ENCODE measurements around the gene WNT7A.

WNT7A gene

DNA sequence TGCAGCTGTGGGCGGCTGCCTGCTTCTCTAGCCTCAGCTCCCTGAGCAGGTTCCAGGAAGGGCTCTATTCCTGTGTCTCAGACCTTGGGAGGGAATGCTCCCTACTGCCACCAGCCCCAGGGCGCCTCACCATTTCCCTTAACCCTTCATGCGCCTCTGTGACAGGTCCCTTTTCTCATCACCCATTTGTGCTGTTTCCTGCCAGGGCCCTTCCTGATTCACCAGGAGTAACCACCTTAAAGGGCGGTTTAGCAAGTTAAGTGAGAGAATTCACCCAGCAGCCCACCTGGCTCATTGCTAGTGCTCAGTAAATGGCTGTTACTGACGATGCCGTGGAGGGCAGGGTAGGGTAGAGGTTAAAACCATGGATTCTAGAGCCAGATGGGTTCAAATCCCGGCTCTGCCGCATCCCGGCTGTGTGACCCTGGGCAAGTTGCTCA, 87.8 kb downstream of the WNT7A start:
- no peak for DNase-seq (ENCODE audit: low read depth)

DNA sequence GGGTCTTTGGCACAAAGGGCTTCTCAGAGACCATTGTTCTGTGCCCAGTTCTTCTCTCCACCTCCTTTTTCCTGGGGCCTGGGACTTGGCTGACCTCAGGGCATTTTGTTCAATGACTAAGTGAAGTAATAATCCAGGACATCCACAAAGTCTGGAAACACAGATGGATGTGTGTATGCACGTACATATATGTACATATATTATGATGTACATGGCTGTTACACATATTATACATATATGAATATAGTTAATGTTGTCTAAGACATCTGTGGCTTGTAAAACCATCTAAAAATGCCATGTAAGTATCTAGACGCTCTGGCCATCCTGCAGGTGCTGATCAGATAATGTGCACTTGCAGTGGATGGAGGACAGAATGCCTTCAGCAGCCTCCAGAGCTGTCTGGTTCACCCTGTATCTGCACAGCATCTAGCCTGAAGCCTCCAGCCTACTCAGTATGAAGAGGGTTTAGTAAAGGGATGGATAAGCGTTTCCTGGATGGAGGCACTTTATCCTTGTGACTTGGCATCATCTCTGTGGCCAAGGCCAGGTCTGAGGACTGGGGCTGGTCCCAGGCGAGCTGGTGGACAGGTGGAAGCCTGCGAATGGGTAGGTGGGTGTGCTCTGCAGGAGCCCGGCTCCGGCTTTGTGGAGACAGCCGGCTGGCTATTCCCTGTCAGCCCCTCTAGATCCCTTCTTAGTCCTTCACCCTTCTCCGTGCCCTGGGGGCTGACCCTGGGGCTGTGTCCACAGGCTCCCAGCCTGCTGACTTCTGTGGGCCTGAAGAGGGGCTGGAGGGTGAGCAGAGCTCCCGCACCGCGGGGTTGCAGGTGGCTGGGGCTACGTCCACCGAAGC, 88.4 kb downstream of the WNT7A start:
- DNase-seq (ENCODE audit: low read depth) = no peak

DNA sequence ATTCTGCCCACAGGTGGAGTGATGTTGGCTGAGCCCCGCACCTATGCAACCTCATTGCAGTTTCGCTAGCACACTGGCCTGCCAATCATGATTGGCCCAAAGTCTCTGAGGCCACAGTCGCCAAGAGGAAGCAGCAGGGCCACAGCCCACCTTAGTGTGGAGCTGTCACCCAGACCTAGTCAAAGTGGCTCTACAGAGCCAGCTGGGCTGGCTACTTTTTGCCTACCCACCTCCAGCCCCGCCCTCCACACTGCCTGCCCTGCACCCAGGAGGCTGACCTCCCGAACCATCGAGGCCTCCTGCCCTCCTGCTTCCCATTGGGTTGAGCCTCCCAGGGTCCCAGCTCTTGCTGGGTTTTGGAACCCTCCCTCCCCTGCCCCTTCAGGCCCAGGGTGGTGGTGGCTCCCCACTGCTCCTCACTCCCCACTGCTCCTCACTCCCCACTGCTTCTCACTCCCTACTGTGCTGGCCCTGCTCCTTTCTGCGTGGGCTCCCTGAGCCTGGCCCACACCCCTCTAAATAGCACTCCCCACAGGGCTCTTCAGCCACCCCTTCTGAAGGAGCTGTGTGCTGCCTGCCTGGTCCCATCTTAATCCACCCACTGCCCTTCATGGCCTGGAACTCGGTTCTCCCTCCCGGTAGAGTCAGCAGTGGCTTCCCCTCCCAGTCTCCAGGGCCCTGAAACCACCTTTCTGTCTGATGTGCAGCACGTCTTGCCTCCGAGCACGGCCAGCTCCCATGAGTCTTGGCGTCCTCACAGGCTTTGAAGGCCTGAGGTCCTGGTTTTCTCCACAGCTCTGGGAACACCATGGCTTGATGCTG, 89.3 kb downstream of the WNT7A start:
- no peak for DNase-seq (ENCODE audit: low read depth)

DNA sequence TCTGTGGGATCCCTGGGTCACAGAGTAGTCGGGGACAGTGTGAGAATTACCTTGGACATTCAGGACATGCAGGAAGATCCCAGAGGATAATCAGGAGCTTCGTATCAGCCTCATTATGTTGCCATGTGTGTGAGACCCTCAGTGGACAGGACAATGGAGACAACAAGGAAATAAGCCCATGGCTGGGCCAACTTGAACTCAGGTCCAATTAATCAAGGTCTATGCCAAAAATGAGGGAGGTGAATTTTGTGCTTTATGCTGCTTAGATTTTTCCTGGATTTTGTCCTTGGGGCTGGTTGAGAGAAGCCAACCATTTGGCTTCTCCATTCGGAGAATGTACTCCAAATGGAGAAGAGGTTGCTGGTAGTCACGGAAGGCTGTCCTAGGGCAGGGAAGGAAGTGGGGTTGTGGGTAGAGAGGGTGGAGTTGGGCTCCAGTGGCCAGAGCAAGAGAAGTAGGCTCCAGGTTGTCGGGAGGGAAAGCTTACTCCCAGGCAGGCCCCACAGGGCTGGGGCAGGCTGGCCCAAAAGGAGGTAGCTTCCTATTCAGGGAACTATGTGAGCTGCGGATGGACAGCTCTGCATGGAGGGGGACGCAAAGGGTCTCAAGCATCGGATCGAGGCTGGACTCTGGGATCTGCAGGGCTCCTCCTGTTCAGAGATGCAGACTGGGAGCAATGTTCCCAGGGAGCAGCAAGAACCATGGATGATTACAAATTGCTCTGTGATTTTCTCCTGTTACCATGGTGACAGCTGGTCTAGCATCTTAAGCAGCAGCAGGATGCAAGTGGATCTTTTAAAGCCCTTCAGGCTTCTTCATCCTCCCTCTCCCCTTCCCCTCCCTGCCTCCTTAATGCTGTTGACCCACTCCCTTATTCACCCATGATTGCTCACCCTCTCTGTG, 91.1 kb downstream of the WNT7A start:
- no peak for DNase-seq (ENCODE audit: low read depth)

DNA sequence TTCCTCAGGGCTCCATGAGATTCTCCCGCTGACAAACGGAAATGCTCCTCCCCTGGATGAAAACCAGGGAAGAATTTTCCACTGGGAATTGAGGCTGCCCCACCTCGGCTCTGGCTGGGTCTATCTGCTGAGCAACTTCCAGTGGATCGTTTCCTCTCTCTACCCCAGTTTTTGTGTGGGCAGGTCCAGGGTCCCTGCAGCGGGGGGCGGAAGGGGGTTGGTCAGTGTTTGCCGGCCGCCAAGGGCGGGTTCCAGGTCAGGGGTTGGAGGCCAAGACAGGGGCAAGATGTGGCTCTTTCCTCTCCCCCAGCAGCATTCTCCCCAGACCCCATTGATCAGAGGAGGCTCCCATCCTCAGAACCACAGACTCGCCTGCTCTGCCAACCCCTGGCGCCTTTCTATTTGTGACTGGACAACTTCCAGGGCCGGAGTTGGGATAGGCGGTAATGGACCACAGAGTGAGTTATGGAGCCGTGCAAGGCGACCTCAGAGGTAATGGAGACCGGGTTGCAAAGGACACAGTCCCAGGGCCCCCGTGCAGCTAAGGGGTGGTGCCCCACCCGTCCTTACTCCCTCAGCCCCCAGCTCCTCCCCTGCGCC, 92.2 kb downstream of the WNT7A start:
- DNase-seq (ENCODE audit: low read depth) = no peak

DNA sequence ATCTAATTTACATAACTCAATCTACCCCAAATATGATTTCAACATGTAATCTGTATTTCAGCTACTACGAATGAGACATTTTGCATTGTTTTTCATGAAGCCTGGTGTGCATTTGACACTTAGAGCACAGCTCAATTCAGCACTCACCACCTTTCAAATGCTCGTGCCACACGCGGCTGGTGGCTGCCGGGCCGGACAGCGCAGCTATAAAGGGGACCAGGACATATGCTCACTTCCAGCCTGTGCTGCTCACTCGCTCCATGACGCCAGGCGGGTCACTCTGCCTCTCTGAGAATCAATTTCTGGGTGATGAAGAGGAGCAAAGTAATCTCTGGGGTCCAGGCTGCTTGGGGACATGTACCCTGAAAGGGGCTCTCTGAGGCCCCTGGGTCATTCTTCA, 93.1 kb downstream of the WNT7A start:
- no peak for DNase-seq (ENCODE audit: low read depth)

DNA sequence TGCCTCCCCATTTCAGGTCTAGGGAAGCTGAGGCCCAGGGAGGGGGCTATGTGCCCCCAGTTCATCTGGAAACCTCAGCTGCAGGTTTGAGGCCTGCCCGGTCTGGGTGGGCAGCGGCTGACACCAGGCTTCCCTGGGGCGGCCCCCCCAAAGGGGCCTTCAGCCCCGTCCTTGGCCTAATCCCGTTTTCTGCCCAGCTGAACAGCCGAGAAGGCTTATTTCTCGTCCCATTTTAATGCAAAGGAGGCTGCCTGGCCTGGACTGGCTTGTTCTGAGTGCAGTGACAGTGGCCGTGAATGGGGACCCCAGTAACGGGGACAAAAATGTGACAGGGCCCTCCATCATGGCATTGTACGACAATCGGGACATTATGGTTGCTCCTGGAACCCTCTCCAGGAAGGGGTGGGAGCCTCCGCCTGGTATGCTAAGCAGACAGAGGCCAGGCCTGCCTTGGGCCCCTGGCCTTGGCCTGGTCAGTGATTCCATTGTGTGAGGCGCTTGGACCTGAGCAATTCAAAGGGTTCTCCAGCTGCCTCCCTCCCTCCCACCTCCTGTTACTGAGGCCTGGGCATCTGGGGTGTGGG, 93.9 kb downstream of the WNT7A start:
- no peak for DNase-seq (ENCODE audit: low read depth)

DNA sequence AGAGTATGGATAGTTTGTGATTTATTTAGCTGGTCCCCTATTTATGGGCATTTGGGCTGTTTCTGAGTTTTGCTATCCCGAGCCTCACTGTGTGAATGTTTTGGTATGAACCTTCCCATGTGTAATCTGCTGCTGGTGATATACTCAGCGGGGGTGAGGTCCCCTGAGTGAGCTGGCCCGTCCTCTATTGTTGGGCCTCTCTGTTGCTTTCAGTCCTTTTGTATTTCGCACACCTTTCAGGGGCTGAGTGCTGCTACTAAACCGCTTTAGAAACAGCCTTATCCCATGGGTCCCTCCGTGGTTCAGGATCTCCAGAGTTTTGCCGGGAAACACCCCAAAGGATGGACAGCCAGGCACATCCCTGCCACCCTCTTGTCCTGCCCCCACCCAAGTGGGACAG, 94.5 kb downstream of the WNT7A start:
- no peak for DNase-seq (ENCODE audit: low read depth)

DNA sequence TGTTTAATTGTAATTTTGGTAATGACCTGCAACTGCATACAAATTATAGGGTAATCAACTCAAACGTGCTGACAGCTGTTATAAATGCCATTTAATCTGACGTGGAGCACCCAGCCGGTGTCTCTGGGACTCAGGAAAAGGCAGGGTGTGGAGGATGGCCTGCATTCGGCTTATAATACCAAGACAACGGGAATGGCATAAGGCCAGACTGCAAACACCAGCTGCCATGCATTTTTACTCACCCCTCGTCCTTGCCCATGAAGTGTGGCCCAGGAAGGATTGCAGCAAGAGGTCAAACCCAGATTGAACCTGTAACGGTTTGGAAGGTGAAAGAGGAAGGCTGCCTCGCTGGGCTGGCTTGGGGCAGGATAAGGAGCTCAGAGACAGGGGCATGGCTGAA, 96.4 kb downstream of the WNT7A start:
- DNase-seq (ENCODE audit: low read depth) = no peak

DNA sequence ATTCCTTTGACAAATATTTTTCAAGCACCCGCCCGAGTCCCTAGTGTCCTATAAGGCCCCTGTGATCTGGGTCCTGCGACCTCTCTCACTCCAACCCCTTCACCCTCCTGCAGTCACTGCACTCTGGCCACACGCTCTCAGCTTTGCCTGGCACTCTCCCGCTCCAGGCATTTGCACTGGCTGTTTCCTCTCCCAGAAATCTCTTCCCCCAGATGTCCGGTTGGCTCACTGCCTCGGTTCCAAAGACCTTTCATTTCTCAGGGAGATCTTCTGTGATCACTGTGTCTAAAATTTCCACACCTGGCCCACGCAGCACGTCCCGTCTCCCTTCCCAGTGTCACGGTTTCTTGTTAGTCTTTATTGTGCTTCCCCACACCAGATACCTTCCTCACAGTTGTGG, 97.4 kb downstream of the WNT7A start:
- DNase-seq (ENCODE audit: low read depth) = no peak

DNA sequence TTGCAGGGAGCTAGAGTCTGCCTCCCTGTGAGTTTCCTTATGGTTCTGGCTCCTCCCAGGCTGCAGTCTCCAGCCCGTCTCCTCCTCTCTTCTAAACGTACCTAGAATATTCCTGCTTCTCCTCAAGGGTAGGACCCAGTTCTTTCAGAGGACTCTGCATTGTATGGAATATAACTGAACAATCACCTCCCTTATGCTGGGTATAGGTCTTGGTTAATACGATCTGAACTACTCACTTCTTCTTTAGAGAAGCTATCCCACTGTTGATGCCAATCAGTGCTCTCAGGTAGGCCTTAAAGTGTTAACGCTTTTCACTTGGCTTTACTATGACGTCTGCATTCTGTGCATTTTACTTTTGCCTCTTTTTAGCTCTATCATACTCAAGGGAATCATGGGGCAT, 98.5 kb downstream of the WNT7A start:
- no peak for DNase-seq (ENCODE audit: low read depth)

DNA sequence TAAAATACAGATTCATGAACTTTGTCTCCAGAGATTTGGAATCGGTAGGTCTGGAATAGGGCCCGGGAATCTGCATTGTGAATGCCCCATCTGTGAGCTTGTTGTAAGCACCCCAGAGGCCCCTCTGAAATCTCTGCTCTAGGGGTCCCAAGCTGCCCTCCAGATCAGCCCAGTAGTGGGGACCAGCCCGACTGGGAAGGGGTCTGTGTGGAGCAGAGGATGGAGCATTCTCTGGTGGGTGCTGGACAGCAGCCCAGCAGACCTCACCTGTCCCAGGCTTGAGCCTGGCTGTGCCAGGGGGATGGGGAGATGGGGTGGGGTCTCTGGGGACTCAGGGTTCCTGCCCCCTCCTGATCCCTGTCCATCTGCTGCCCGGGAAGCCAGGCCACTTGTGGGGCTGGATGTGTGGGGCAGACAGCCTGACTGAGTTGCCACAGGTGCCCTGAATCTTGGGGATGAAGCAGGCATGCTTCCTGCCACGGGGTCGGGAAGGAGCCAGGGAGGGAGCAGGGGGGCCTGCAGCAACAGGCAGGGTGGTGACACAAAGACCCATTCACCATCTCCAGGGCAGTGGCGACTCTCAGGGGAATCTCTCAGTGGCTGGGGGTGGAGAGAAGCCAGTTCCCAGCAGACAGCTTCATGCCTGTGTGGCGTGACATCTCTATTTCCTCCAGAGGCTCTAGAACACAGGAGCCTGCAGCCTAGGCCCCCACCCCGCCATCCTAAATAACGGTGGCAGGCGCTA, 99.3 kb downstream of the WNT7A start:
- DNase-seq (ENCODE audit: low read depth) = no peak

DNA sequence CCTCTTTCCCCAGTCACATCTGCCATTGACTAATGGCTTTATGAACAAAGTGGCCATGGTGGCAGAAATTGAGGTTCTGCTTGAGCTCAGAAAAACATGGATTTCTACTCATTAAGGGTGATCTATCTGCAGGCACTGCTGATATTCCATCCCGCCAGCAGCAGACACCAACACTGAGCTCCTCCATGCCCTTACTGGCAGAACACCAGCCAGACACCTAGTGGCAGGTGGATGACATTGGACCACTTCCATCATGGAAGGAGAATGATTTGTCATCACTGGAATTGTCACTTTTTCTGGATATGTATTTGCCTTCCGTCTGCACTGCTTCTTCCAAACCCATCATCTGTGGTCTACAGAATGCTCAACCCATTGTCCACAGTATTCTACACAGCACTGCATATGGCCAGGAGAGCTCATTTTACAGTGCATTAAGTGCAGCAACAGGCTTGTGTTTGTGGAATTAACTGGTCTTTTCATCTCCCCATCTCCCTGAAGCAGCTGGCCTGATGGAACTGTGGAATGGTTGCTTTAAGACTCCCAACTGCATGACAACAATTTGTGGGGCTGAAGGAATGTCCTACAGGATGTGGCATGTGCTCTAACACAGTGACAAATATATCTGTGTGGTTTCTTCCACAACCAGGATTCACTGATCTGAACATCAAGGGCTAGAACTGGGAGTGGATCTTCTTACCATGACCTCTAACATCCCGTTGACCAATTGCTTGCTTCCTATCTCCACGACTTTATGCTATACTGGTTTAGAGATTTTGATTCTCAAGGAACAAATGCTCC, 103.4 kb downstream of the WNT7A start:
- DNase-seq (ENCODE audit: low read depth) = no peak

DNA sequence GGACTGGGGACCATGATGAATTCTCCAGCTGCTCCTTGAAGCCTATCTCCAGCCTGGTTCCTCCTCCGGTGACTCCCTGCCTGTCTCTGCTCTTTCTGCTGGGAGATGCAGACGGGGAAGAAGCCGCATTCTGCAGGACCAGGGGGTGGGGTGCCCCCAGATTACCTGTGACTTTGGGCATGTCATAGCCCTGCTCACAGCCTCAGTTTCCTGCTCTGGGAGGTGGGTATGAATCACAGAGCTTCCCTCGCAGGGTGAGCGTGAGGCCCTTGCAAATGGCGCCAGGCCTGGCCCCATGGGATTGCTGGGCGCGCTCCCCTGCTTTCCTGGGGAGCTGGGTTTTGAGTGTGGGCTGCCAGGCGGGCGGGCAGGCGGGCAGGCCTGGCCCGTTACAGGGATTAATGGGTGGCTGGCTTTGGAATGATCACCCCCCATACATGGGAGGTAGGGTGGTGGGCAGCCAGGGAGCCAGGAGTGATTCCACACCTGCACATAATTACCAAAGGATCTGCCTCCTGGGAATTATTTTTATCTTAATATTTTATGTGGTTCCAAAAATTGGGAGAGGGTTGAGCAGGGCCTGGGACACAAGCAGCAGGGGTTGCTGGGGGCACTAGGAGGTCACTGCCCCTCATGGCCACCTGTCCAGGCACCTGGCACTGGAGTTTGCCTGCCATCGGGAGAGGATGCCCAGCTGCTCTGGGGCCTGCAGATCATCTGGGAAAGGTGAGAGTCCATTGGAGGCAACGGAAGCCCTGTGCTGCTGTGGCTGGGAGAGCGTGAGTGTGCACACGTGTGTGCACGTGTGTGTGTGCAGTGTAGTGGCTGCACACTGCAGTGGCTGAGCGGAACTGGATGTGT, 106.8 kb downstream of the WNT7A start:
- no peak for DNase-seq (ENCODE audit: low read depth)

DNA sequence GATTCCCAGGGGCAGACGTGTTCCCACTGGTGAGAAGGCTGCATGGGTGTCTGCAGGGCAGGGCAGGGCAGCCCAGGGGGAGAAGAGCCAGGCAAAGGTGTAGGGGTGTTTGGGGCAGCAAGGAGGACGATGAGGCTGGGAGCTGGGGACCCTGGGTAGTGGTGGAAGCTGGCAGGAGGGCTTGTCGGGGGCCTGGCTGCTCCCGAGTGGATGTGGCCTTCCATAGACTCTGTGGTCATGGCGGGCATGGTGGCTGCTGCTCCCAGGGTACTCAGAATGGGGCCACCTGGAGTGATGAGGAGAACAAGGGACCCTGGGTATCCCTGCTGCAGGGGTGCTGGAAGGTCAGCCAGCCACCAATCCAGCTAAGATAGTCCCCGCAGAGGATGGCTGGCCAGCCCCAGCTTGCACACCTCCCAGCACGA, 107.5 kb downstream of the WNT7A start:
- DNase-seq (ENCODE audit: low read depth) = no peak

DNA sequence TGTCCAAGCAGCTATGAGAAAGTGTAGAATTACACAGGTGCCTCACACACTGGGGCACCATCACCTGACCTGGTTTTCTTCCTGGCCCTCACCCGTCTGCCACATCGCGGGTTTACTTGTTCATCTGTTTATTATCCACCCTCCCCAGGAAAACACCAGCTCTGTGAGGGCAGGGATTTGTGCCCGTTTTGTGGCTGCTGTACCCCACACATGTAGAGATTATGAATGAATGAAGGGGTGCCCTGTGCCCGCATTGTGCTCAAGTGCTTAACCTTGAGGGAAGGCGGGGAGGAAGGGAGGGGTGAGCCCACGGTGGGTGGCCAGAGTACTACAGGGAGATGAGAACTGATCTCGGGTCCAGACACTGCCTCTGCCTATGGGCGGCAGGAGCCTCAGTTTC, 108.4 kb downstream of the WNT7A start:
- no peak for DNase-seq (ENCODE audit: low read depth)

DNA sequence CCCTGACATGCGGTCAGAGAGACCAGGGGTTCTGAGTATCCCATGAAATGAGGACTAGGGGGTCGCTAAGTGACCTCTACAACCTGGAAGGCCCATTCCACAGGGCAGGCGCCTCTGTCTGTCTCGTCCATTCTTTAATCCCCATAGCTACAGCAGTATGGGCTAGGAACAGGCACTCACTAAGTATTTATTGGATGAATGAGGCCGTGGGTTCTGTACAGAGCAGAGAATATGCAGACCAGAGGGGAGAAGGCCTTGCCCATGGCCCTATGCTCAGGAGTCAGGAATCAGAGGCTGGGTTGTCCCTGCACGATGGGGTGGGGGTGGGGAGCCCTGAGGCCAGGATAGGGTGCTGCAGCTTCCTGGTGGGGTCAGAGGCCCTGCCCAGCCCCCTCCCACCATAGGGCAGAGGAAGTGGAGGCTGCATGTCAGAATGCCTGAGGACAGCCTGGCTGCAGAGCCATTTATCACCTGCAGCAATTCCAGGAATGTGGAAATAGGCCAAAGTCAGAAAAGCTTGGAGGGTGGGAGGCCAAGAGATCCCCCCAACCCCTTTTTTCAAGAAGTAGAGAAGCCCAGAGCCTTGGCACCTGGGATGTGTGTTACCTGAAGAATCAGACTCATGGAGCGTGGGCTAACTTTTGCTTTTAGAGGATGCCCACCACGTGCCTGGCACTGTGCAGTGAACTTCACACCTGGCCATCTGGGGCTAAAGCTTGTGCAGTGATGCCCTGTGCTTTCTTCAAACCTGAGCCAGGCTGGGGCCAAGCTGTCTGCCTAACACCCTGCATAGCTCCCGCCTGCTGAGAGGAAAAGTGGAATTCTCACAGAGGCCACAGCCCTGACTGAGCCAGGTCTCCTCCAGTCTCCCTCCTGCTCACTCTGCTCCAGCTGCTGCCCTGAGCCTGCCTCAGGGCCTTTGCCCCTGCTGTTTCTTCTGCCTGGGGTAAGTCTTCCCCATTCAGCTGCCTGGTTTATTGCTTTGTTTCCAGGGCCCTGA, 109.4 kb downstream of the WNT7A start:
- DNase-seq (ENCODE audit: low read depth) = no peak

DNA sequence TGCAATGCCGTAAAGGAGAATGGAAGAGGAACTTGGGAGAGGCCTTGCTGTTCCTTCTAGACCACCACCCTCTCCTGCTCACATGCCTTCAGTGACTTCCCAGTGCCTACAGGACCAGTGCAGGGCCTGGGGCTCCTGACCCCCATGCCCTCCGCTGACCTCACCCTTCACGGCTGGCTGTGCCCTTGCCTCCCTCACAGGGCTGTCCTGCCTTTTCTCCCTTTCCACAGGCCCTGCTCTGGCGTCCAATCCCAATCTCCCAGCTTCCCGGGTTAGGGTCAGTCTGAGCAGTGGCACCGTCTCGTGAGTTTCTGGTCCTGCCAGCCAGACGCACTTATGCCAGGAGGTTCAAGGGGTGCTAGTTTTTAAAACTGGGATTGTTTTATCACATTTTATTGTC, 110.4 kb downstream of the WNT7A start:
- no peak for DNase-seq (ENCODE audit: low read depth)

All from stimulated activated CD8-positive, alpha-beta memory T cell treated with anti-CD3 and anti-CD28 coated beads, Interleukin-12 subunit alpha, Interleukin-12 subunit beta, amount 100 ng/mL, for 4 hours (primary cell).